NCI-H446 treated with DMSO at 0.1 percent for 48 hours (cell line): Measurements from ENCODE around the gene SRY.
"Not testable (repeated sequence)": the region's sequence is repeated elsewhere in the genome, so short reads cannot be mapped to it uniquely, and the experiment has no call there.

Experiments used
- DNase-seq: peaks from one replicate; lab custom pipeline; 2025; lab: John Stamatoyannopoulos, UW

Gene SRY

DNA sequence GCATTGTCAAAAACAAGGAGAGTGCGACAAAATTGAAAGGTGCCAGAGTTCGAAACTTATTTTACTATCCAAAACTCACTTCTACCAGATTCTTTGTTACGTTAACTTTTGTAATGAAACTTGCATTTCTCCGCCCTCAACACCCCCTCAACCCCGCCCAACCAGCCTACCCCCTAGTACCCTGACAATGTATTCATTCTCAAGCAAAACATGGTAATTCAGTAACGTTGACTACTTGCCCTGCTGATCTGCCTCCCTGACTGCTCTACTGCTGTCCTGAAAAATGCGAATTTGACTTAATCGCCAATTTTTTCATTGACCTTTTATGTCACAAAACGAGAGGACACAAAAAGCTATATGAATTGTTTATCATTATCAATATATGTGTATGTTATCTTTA, at the start of gene SRY:
Gene SRY, minus strand, starts transcription at position 83 of the 400 bp plus-strand sequence. Its CDS starts 79 bp downstream, at position 4.
- DNase-seq = no peak

DNA sequence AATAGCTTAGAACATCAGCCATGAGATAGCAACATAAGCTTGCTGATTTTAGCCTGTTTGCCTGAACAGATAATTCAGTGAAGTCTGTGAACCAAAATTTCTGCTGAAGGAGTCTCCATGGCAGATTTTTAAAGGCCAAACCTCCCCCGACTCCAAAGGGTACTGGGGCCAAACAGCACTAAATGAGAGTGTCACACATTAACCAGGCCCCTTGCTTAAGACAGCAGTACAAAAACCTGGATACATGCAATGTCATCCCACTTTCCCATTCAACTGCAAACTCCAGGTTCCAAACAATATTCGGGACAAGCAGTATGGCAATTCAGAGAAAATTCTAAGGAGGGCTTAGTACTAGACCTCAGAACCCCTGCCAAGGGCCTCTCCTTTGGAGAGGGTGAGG, 49.6 kb upstream of the SRY start:
- DNase-seq = no peak

DNA sequence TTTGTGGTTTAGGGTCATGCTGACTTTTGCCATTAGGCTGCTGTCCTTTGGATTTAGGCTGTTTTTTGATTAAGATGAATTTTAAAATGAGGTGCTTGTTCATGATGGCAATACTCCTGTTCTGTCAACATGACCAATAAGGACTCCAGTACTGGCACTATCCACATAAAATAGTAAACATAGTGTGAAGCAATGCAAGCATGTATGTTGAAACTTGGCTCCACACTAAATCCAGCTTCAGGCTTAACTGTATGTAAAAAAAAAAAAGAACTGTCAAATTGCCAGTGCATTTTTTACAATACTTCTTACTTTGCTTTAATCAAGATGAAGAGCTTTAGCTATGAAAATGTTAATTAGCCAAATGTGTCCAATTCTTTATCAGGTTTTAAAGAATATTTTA, 47.7 kb upstream of the SRY start:
- no peak for DNase-seq

DNA sequence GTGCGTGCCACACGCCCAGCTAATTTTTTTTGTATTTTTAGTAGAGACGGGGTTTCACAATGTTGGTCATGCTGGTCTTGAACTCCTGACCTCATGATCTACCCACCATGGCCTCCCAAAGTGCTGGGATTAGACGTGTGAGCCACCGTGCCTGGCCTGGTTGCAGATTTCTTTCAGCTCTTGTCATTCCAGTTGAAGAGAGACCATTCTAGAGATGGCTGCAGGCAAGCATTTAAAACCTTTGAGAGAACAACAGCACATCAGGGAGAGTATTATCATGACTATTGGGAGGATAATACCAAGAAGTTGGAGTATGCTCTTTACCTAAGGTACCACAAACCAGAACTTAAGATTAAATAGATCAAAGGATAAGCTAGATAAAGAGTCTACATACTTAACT, 41.0 kb upstream of the SRY start:
- DNase-seq = no peak

DNA sequence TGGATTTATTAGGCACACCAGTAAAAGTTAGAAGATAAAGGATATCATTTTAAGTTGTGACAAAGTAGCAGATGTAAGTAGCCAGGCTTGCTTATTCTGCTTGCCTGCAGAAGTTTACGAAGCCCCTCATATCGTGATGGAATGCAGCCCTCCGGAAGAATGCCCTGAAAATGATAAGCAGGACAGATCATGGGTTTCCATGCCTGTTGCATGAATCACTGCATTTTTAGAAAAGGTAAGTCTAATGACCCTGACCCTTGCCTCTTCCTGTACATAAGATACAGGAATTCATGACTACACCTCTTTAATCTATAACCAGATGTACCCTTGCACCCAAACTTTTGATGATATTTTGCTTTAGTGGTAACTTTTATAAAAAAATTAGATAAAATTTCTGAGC, 37.0 kb upstream of the SRY start:
- no peak for DNase-seq

DNA sequence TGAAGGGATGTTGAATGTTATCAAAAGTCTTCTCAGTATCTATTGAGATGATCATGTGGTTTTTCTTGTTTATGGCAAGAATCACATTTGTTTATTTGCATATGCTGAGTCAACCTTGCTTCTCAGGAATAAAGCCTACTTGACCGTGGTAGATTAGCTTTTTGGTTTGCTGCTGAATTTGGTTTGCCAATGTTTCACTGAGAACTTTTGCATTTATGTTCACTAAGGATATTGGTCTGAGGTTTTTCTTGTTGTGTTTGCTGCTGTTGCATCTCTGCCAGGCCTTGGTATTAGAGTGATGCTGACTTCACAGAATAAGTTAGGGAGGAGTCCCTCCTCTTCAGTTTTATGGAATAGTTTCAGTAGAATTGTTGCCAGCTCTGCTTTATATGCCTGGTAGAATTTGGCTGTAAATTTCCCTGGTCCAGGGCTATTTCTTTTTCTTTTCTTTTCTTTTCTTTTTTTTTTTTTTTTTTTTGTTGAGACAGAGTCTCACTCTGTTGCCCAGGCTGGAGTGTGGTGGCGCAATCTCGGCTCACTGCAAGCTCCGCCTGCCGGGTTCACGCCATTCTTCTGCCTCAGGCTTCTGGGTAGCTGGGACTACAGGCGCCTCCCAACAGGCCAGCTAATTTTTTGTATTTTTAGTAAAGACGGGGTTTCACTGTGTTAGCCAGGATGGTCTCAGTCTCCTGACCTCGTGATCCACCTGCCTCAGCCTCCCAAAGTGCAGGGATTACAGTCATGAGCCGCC, 29.8 kb upstream of the SRY start:
- not testable (repeated sequence) for DNase-seq

DNA sequence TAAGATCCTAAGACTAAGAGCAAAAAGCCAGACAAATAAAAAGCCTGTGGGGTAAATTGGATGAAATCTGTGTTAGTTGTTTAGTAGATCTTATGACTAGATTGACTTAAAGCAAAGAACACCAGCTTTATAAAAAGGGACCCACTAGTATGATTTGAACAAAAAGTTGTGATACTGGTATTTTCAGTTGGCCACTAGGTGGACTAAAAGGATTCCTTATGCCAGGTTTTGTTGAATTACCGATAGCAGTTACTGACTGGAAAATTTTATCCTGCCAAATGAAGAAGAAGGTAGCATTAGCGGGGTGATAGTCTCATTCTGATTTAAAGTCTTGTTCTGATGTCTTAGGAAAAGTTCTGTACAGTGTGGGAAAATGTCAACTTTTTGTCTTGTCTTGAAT, 12.8 kb upstream of the SRY start:
- no peak for DNase-seq

DNA sequence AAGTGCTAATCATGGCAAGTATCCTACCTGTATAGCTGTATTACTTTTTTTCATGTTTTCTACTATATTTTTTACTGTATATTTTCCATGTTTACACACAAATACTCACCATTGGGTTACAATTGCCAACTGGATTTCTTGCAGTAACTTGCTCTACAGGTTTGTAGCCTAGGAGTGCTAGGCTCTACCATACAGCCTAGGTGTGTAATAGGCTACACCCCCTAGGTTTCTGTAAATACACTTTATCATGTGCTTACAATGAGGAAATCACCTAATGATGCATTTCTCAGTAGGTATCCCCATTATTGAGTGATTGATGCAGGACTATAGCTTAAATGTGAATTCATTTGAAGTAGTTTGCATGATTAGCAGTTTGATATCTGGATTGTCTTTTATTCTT, 10.5 kb upstream of the SRY start:
- no peak for DNase-seq

DNA sequence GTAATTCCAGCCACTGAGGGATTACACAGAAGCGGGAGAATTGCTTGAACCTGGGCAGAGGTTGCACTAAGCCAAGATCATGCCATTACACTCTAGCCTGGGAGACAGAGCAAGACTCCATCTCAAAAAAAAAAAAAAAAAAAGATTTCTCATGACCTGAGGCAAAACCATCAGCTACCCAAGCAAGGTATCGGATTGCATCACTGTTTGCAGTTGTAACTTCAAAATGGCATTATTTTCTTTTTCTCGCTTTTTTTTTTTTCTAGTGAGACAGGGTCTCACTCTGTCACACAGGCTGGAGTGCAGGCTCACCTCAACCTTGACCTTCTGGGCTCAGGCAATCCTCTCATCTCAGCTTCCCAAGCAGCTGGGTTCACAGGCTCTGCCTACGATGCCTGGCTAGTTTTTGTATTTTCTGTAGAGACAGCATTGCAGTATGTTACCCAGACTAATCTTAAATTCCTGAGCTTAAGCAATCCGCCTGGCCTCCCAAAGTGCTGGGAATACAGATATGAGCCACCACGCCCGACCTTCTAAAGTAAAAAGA, 9.6 kb upstream of the SRY start:
- no peak for DNase-seq

DNA sequence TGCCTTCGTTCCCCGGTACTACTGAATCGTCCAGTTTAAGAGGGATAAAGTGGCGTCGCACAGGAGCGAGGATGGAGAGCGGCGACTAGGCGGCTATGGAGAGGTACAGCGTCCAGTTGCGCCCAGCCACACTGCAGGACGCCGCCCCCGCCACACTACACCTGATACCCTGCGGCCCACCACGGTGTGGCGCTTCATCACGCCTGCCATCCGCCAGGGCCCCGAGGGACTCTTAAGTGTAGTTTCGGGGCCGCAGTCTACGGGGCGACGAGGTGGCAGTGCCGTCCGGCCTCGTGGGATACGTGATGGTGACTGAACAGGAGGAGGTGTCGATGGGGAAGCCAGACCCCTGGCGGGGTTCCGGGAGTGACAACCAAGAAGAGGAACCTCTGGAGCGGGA, 2.3 kb upstream of the SRY start:
- DNase-seq = no peak

DNA sequence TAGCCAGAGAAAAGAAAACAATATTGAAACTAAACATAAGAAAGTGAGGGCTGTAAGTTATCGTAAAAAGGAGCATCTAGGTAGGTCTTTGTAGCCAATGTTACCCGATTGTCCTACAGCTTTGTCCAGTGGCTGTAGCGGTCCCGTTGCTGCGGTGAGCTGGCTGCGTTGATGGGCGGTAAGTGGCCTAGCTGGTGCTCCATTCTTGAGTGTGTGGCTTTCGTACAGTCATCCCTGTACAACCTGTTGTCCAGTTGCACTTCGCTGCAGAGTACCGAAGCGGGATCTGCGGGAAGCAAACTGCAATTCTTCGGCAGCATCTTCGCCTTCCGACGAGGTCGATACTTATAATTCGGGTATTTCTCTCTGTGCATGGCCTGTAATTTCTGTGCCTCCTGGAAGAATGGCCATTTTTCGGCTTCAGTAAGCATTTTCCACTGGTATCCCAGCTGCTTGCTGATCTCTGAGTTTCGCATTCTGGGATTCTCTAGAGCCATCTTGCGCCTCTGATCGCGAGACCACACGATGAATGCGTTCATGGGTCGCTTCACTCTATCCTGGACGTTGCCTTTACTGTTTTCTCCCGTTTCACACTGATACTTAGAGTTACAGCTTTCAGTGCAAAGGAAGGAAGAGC, 488 bp downstream of the SRY start:
- DNase-seq = no peak
